GM19023 (cell line): ENCODE results near the gene SEL1L.
"Not testable (repeated sequence)": the region's sequence is repeated elsewhere in the genome, so short reads cannot be mapped to it uniquely, and the experiment has no call there.

Experiments used
- ATAC-seq: cut with Tn5 transposase; IDR thresholded peaks from one replicate; pipeline ENCODE4 v1.9.1; 2021; ENCODE audit warnings: mild to moderate bottlenecking, moderate library complexity; ENCODE audit not compliant: unreplicated experiment

Gene SEL1L

DNA sequence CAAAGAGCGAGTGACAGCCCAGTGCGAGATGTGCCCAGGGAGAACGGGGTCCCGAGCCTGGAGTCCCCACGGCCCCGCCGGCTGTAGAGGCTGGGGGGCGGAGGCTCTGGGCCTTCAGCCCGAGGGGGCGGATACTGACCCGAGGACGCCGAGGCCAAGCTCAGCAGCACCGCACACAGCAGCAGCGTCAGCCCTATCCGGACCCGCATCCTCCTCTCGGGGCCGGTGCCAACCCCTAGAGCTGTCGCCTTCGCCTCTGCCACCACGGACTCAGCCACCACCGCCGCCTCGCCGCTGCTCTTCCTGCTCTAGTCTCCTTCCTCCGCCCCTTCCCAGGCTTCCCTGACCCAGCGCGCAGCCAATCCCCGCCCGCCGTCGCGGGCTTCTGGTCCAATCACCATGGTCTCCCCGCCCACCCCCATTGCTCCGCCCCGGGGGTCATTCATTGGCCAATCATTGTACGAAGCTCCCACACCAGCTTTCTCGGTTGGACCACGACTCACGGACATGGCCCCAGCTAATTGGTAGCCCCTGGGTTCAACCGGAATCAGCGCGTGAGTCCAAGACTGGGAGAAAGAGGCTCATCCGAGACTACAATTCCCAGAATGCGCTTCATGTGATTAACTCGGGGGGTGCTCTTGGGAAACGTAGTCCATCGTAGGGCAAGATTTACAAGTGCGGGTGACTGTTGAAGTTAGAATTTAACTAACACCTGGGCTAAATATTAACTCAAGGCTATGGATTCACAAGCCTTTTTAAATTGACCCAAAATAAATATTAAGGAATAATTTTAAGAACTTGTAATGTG lies at the start of gene SEL1L:
TSS of gene SEL1L (minus strand) at position 318 of the 808 bp plus-strand sequence. CDS start at position 209, 109 bp downstream.
- ATAC-seq: peak; percentile 94

- no peak for ATAC-seq
These were observed 48.8 kb upstream of the SEL1L start for GRCh38 chr14:81582420-81582819.

DNA sequence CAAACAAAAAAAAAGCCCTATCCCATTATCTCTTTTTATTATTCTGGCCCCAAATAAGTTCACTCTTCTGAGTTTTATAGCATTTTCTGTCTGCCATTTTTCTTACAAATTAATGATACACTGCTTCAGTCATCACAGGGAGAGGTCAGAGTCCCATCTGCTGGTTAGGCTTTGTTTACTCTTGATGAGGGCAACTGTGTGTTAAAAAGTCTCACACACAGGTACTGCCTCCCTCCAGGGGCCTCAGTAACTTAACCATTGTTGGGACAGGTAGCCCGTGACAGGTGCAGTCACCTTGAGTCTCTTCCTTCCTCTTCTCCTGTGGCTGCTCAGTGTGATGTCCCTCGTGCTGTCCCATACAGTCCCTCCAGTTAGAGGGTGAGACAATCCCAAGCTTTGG lies 45.5 kb upstream of the SEL1L start:
- ATAC-seq: no peak

DNA sequence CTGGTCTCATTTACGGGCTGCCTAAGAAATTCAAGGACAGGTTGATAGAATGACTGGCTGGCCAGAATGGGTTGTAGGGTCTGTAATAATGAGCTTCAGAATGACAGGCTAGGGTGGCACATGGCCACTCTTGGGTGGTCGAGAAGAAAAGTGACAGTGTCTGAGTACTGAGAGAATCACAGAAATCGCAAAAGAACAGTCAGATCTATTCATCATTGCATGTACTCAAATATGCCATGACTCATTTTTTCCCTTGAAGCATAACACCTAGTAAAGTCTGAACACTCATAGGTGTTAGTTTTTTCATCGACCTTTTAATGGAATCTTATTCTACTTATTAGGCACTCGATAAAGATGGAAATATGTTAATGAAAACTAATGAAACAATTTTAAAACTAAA lies 37.8 kb upstream of the SEL1L start:
- no peak for ATAC-seq

GRCh38 chr14:81567302-81567701 lies 33.6 kb upstream of the SEL1L start:
- ATAC-seq: no peak

GRCh38 chr14:81565441-81566290 lies 32.0 kb upstream of the SEL1L start:
- ATAC-seq: peak; percentile 72

- ATAC-seq: no peak
These were observed 29.2 kb upstream of the SEL1L start for GRCh38 chr14:81562818-81563217.

DNA sequence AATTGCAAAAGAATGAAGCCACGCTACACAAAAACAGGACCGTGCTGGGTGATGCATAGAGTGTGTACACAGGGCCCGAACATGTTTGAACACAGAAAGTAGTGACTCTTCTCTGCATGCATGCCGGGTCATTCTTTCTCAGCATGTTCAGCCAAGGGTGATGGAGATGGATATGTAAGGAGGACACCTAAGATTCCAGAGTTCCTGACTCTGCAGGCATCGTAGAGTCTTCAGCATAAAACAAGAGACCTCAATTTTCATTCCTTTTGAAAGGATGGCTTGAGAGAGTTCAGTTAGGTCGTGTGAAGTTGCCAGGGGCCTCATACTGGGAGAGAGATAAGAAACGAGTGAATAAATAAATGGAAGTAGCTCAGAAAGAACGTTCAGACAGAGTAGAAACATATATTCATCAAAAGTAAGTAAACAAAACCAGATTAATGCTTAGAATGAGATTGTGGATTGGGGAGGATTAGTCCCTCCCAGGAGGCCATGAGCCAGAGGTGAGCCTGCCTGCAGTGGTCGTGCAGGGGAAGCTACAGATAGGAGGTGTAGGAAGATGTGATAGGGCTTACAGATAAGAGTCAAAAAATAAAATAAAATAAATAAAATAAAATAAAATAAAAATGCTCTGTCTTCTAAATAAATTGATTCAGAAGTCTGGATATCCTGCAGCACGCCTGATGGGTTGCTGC lies 27.6 kb upstream of the SEL1L start:
- no peak for ATAC-seq

DNA sequence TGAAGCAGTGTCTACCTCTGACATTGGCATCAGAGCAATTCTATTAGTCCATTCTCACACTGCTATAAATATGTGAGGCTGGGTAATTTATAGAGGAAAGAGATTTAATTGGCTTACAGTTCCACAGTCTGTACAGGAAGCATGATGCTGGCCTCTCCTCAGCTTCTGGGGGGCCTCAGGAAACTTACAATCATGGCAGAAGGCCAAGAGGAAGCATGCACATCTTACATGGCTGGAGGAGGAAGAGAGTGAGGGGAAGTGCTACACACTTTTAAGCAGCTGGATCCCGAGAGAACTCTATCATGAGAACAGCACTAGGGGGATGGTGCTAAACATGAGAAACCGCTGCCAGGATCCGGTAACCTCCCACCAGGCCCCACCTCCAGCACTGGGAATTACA lies 25.7 kb upstream of the SEL1L start:
- no peak for ATAC-seq

- no peak for ATAC-seq
These were observed 23.5 kb upstream of the SEL1L start for GRCh38 chr14:81557146-81557545.

GRCh38 chr14:81555684-81556083 lies 22.0 kb upstream of the SEL1L start:
- no peak for ATAC-seq

DNA sequence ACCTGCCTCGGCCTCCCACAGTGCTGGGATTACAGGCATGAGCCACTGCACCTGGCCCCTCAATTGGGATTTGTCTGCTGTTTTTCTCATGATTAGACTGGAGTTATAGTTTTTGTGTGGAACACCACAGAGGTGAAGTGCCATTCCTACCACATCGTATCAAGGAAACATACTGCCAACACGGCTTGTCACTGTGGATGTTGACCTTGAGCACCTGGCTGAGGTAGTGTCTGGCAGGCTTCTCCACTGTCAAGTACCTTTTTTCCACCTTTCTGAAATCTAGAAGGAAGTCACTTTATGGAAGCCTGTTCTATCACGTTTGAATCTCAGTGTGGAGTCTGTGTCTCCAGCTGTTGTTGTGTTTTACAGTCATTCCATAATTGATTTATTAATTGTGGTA lies 21.4 kb upstream of the SEL1L start:
- ATAC-seq: no peak

- ATAC-seq: no peak
These were observed 17.8 kb upstream of the SEL1L start for GRCh38 chr14:81551471-81551870.

GRCh38 chr14:81550001-81550637 lies 16.5 kb upstream of the SEL1L start:
- ATAC-seq: peak; percentile 93

GRCh38 chr14:81541206-81541605 lies 7.6 kb upstream of the SEL1L start:
- not testable (repeated sequence) for ATAC-seq

- no peak for ATAC-seq
These were observed 3.5 kb upstream of the SEL1L start for GRCh38 chr14:81537193-81537592.

DNA sequence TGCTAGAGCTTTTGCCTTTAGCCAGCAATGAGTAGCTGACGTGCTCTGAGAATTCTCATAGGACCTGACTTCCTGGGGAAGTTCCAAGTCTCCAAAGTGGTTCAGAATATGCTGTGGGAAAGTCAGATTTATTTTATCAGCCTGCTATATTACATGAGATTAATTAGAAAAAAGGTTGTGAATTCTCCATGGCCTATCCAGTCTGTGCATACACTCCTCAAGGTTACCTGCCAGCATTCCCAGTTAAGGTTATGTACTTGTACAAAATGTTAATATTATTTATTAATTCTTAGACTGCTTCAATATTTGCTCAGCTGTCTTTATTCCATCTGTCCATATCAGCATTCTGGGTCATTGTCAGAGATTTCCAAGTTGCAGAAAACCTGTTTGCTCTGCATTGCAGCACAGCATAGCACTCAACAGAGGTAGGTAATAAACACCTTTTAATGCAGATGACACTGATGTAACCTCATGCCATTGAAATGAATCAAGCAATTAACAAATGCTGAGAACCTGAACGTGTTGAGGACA lies 2.7 kb upstream of the SEL1L start:
- no peak for ATAC-seq

GRCh38 chr14:81535396-81536164 lies 1.9 kb upstream of the SEL1L start:
- no peak for ATAC-seq

- no peak for ATAC-seq
These were observed 939 bp upstream of the SEL1L start for GRCh38 chr14:81534510-81535074.

DNA sequence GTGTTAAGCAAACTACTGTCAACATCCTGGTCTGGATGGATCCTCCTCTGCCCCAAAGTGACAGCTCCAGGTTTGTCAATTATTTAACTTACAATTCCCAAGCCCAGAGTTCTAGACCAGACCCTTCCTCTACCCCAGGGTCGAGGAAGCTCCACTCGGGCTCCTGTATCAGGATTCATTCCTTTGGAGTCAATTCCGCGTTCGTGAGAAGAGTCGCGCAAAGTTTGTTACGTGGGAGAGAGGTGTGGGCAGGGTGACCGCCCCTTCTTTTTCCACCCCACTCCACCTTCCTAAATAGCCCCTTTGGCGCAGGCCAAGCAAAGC lies 479 bp downstream of the SEL1L start:
- no peak for ATAC-seq
